Lung (tissue), 12 donors: ENCODE results near the gene ABHD8. TPM values are rescaled to one million over a fixed set of nuclear protein-coding genes. Genes with fewer than 3 reads are reported as not detected.
A peak's percentile ranks its signal among the peaks of the same experiment; 100 is the strongest.

Experiments
- ATAC-seq: fragments of 200-7000 bp; cut with Tn5 transposase; one replicate; pipeline ENCODE4 v1.9.1; 2020; ENCODE audit warnings: moderate number of reproducible peaks; ENCODE audit not compliant: insufficient read depth, low FRiP score
- DNase-seq, 3 donors: peaks; one replicate each; pipeline ENCODE4 v3.0.0-alpha.2; 2013 to 2017
- H3K27ac ChIP-seq, 2 donors: one replicate each; pipeline ENCODE4 v1.5.1; 2013; ENCODE audit warnings: mild to moderate bottlenecking in 2 of 2, moderate library complexity in 2 of 2, control low read depth in 1 of 2, inconsistent platforms in 1 of 2, low read depth in 1 of 2, low read length in 1 of 2
- H3K27me3 ChIP-seq, 3 donors: one replicate each; pipeline ENCODE4 v1.5.1; 2013; ENCODE audit warnings: low read length in 2 of 3; ENCODE audit not compliant: control insufficient read depth in 3 of 3, insufficient read depth in 3 of 3
- H3K36me3 ChIP-seq, 4 donors: one replicate each; pipeline ENCODE4 v1.5.1; 2013; ENCODE audit warnings: low read length in 4 of 4, mild to moderate bottlenecking in 1 of 4, moderate library complexity in 1 of 4; ENCODE audit not compliant: control insufficient read depth in 4 of 4, insufficient read depth in 4 of 4
- H3K4me1 ChIP-seq, 5 donors: one replicate each; pipeline ENCODE4 v1.5.1; 2013; ENCODE audit warnings: low read length in 5 of 5, mild to moderate bottlenecking in 2 of 5, moderate library complexity in 1 of 5; ENCODE audit not compliant: control insufficient read depth in 5 of 5, insufficient read depth in 5 of 5
- H3K4me3 ChIP-seq: one replicate; pipeline ENCODE4 v1.5.1; 2013; ENCODE audit warnings: mild to moderate bottlenecking, control low read depth, moderate library complexity
- H3K9ac ChIP-seq, 2 donors: one replicate each; pipeline ENCODE4 v1.5.1; 2013; ENCODE audit warnings: low read length in 2 of 2, control low read depth in 1 of 2; ENCODE audit not compliant: insufficient read depth in 1 of 2
- H3K9me3 ChIP-seq, 4 donors: one replicate each; pipeline ENCODE4 v1.5.1; 2013; ENCODE audit warnings: low read length in 3 of 4, mild to moderate bottlenecking in 1 of 4, moderate library complexity in 1 of 4; ENCODE audit not compliant: control insufficient read depth in 4 of 4, insufficient read depth in 3 of 4
- CTCF ChIP-seq: IDR thresholded peaks from 2 replicates; pipeline ENCODE4 v1.5.1; 2012; ENCODE audit warnings: mild to moderate bottlenecking; ENCODE audit errors: control extremely low read depth, extremely low read depth
- WGBS, 2 donors: extraction: QIAGEN DNeasy Blood & Tissue Kit; methylation state at CpG; one replicate each; pipeline ENCODE4 v1.1.7; 2013; 5-methylcytosine and 5-hydroxymethylcytosine counted together
- polyA plus RNA-seq, 2 donors: library from polyadenylated mRNA; stranded (reverse); fragments of 200-250 nt; gene quantifications; one replicate each; pipeline ENCODE4 v1.2.1, GENCODE V29; 2013
- total RNA-seq, 2 donors: library from RNA; depleted of rRNA in 1 of 2; stranded (reverse); fragments of >200 nt in 1 of 2; gene quantifications; one replicate each; pipeline ENCODE4 v1.2.1, GENCODE V29; 2014 to 2021
- donor health status: control.
- donor health status: control.
- donor health status: Bipolar disorder and iron deficiency.
- donor health status: healthy.
- donor health status: DM: yes; HTN: yes; CAD: no.

Gene ABHD8
- total and polyA plus RNA-seq, 4 donors = 12.8 to 23.0 (median 15.1) TPM

DNA sequence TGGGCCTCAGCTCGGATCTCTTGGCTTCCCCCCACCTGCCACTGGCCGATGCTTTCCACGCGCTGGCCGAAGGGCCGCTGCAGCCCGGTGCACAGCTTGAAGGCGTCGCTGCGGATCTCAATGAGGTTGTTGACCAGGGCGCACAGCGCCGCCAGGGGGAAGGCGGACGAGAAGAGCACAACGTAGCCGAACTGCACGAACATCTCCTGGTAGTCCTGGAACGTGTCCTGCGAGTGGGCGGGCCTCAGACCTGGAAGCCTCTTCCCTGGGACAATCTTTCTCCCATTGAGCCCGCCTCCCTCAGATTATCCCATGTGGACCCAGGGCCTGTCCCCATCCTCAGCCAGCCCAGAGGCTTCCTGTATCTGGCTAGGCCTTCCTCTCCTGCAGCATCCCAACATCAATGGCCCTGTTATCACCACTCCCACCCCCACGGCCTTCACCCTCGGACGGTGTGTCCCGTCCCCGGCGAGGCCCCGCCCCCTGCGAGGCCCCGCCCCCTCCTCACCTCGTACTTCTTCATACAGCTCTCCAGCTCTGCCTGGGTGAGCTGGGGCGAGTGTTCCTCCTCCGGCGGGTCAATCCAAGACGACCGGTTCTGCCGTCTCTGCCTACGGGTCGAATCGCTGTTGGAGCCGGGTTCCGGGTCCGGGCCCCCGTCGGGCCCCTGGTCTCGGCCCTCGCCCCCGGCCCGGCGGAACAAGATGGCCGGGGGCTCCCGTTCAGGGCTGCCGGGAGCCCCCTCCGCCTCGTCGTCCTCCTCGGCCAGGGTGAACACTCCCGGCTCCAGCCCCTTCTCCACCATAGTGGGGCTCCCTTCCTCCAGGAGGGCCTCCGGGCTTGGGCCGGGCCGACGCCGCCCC lies 24.7 kb upstream of the ABHD8 start:
- peak; percentile 63 to 77 (median 72) for DNase-seq
- Histone ChIP-seq H3K9ac (no peak overlapping the region), H3K27me3 (peaks cover 0 to 9% (median 2%) of the 10 kb centered on the region in 3 donors), H3K4me3 (peak overlapping the region; percentile 24), H3K9me3 (no peaks in the 10 kb centered on the region), H3K27ac (no peak overlapping the region), H3K4me1 (peaks cover 0 to 8% (median 3%) of the 10 kb centered on the region in 5 donors), H3K36me3 (peaks cover 0 to 14% (median 2%) of the 10 kb centered on the region in 4 donors)
- TF ChIP-seq CTCF = no peak
- WGBS, 2 donors = 34 to 40% methylated on average over 58 to 64 of the region's 64 CpGs
- peak; percentile 75 for ATAC-seq

DNA sequence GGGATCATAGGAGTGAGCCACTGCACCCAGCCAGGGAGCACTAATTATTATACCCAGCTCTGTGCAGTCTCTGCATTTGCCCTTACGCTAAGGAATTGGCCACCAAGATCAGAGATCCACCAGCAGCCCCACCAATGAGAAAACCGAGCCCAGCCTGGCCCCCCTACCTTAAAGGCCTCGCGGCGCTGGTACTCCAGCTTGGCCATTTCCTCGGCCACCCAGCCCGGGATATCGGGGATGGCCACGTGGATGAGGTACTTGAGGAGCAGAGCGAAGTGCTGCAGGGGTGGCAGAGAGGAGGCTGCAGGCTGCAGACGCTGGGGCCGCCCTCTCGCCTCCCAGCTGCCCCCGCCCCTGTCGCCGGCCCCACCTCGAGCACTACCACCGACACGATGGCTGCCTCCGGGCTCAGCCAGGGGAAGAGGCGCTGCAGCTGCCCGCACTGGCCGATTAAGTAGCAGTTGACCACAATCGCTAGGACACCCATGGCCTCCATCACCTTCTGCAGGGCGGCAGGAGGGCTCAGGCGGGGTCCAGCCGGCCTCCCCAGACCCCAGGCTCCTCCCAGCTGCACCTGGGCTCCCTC lies 23.9 kb upstream of the ABHD8 start:
- Histone ChIP-seq H3K9ac (no peak overlapping the region), H3K4me3 (no peak overlapping the region), H3K27me3 (peaks cover 0 to 9% (median 2%) of the 10 kb centered on the region in 3 donors), H3K27ac (no peak overlapping the region), H3K9me3 (no peaks in the 10 kb centered on the region), H3K36me3 (peaks cover 0 to 14% (median 1%) of the 10 kb centered on the region in 4 donors), H3K4me1 (peaks cover 0 to 8% (median 6%) of the 10 kb centered on the region in 5 donors)
- WGBS, 2 donors = 92 to 95% methylated on average over 26 to 27 of the region's 27 CpGs
- TF ChIP-seq CTCF = no peak
- ATAC-seq (no peak), DNase-seq (no peak)

DNA sequence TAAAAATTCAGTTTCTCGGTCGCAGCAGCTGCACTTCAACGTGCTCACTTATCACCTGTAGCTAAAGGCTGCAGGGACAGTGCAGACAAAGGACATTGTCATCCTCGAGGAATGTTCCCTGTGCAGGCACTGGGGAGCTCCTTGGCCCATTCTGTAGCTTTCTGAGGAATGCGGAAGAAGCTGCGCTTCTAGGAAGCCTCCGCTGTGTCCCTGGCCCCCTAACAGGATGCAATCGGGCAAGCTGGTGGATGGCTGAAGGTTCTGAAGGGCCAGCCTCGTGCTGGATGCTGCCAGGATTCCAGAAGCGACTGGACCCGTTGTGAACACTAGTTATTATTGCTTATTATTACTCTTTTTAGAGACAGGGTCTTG lies 23.4 kb upstream of the ABHD8 start:
- Histone ChIP-seq H3K36me3 (peaks cover 0 to 18% (median 4%) of the 10 kb centered on the region in 4 donors), H3K9me3 (peaks cover 0 to under 1% (median 0%) of the 10 kb centered on the region in 4 donors), H3K4me1 (peaks cover 0 to 8% (median 6%) of the 10 kb centered on the region in 5 donors), H3K27ac (no peak overlapping the region), H3K9ac (no peak overlapping the region), H3K4me3 (no peak overlapping the region), H3K27me3 (peaks cover 0 to 9% (median 2%) of the 10 kb centered on the region in 3 donors)
- 83 to 88% methylated on average over 11 of the region's 11 CpGs for WGBS, 2 donors
- TF ChIP-seq CTCF = no peak
- no peak for ATAC-seq
- DNase-seq = no peak
